ENCODE results near the gene KCNMB3. TPM values are rescaled to one million over a fixed set of nuclear protein-coding genes. Genes with fewer than 3 reads are reported as not detected.
"Not testable (repeated sequence)": the region's sequence is repeated elsewhere in the genome, so short reads cannot be mapped to it uniquely, and the experiment has no call there.

The KCNMB3 gene
- total RNA-seq, 1 experiment from 2014 or later, result 1.1 TPM

DNA sequence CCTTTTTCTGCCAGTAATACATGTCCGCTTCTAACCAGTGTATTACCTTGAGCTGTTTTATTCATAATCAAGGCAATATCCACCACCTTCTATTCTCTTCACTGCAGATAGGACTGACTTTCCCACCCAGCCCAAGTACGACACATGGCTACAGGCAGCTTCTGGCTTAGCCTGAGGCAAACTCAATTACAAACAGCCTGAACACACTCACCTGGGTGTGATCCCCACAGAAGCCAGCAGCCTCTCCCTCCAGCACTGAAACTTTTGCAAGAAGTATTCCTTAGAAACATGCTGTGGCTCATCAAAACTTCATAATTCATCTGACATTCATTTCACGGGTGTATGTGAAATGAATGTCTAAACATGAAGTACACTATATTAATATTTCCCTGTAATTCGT is 13.5 kb upstream of the KCNMB3 start:
- DNase-seq (ENCODE audit: low read depth), result no peak

DNA sequence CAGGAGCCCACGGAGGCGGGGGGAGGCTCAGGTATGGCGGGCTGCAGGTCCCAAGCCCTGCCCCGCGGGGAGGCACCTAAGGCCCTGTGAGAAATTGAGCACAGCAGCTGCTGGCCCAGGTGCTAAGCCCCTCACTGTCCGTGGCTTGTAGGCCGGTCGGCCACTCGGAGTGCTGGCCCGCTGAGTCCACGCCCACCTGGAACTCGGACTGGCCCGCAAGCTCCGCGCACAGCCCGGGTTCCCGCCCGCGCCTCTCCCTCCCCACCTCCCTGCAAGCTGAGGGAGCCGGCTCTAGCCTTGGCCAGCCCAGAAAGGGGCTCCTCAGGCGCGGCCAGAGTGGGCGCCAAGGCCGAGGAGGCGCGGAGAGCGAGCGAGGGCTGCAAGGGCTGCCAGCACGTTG is 12.2 kb upstream of the KCNMB3 start:
- no peak for DNase-seq (ENCODE audit: low read depth)

DNA sequence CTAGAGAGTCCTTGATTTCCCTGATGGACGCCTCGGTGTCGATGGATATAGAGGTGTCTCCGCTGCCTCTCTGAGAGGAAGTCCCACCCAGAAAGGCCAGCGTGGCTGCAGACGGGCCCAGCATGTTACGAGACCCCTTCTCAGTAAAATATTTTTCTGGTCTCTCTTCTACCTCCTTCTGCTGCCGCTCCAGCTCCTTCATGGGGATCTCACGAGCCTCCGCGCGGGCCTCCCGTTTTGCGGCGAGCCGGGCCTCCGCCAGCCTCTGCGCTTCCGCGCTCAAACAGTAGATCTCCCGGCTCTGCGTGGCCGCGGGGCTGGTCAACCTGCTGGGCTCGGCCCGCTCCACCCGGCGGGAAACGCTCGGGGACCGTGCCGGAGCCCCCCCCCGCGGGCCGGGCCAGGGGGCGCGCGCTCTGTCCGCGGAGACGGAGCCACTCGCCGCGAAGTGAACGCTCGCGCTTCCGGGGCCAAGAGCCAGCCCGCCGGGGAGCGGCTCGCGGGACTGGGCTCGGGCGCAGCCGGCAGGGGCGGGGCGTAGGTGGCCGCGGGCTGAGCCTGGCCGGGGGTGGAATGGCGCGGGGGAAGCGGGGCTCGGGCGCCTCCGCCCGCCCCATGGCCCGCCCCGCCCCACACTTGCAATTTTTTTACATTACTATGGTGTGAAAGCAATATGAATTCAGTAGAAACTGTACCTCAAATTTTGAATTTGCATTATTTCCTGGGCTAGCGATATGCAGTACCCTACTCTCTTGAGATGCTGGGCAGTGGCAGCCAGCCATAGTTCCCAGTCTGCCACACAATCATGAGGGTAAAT is 10.2 kb upstream of the KCNMB3 start:
- DNase-seq (ENCODE audit: low read depth), result peak; percentile 77

DNA sequence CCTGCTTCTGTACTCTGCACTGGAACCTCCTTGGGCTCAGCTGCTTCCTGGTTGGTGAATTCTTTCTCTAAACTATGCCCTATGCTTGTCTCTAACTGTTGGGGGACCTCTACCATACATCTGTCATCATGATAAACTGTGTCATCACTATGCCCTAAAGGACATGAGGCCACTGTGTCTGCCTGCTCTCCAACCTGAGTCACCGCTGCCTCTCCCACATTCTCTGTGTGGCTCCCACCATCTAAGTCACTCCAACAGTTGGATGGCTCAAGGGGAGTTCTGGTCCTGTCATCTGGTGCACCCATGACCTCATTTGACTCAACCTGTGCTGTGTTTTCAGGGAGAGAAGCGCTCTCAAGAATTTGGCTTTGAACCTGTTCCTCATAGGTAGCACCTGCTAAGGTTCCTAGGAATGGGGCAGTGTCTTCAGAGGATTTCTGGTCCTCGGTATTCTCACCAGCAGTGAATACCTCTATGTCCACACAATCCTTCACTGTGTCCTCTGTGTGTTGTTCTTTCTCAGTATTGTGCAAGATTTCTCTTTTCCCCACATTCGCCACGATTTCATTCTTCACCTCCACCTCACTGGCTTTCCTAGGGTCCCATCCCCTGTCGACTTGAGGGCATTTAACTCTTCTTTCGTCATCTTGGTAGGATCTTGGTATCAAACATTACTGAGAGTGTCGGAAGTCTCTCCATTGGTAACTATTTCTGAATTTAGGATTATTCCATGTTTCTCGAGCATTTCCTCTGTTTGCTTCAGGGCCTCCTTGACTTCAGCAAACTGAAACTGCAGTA is 9.2 kb upstream of the KCNMB3 start:
- DNase-seq (ENCODE audit: low read depth), result peak; percentile 27

DNA sequence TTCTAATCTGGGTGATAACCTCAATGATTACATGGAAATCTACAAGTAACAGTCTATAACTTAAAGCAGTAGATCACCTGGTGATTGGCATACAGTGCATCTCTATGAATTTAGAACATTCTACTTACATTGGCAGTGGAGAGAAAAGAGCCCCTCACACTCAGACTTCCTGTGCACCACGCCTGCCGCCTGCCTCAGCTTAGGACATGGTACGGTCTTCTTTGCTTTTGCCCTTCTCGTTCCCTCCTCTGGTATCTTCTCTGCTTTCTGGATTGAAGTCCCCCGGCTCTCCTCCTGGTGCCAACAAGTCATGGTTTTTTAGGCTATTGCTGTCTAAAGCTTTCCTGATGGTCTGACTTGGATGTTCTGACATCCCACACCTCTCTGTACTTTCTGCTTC is 7.9 kb upstream of the KCNMB3 start:
- DNase-seq (ENCODE audit: low read depth), result no peak

DNA sequence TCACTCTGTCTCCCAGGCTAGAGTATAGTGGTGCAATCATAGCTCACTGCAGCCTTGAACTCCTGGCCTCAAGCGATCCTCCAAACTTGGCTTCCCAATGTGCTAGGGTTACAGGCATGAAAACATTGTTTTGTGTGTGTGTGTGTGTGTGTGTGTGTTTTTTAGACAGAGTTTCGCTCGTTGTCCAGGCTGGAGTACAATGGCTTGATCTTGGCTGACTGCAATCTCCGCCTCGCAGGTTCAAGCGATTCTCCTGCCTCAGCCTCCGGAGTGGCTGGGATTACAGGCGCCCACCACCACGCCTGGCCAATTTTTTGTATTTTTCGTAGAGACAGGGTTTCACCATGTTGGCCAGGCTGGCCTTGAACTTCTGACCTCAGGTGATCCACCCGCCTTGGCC is 6.8 kb upstream of the KCNMB3 start:
- not testable (repeated sequence) for DNase-seq (ENCODE audit: low read depth)

DNA sequence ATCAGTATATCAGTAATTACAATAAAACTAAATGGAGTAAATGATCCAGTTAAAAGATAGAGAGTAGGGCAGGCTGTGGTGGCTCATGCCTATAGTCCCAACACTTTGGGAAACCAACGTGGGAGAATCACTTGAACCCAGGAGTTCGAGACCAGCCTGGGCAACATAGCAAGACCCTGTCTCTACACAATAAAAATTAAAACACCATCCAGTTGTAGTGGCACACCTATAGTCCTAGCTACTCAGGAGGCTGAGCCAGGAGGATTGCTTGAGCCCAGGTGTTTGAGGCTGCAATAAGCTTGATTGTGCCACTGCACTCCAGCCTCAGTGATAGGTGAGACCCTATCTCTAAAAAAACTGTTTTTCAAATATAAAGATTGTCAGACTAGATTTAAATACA is 5.9 kb upstream of the KCNMB3 start:
- DNase-seq (ENCODE audit: low read depth), result no peak

DNA sequence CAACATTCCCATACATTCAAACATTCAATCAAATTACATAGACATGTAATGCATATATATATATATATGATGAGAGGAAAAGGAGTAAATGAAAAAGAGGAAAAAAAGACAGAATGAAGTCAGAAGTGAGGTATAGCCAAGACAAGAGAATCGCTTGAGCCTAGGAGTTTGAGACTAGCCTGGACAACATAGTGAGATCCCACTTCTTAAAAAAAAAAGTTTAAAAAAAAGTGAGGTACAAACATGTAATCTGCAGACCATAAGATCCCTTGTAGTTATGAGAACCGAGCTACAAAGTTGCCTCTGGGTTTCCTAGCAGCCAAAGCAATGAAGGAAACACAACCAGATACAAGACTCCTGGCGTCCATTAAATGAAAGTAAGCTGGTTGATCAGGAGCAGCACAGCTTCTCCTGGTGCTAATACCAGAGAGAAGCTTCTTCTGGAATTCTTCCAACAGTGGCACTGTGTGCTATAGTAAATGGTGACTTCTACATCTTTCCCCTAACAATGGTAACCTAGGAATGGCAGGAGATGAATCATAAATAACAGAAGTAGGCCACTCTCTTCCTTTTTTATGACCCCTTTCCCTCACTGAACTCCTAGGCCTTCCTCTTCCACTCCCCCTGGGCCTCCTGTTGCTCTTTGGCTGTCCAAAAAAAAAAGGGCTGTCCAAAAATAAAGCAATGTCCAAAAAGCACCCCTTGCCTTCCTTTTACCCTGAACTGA is 3.5 kb downstream of the KCNMB3 start:
- DNase-seq (ENCODE audit: low read depth), result peak; percentile 49

DNA sequence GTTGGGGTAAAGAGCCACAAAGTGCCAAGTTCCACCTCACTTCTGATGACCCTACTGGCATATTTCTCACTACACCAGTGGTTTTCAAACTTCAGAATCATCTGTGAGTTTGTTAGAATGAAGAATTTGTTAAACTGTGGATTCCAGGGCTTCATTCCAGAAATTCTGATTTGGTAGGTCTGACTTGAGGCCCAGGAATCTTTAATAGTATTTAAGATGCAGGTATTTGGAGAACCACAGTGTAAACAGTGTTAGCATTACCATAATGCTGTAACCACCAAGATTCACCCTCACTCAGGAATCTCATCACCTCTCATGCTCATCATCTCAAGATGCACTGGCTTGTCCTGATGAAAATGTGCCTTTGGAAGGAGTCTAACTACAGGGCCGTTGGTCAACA is 6.0 kb downstream of the KCNMB3 start:
- DNase-seq (ENCODE audit: low read depth), result peak; percentile 63

DNA sequence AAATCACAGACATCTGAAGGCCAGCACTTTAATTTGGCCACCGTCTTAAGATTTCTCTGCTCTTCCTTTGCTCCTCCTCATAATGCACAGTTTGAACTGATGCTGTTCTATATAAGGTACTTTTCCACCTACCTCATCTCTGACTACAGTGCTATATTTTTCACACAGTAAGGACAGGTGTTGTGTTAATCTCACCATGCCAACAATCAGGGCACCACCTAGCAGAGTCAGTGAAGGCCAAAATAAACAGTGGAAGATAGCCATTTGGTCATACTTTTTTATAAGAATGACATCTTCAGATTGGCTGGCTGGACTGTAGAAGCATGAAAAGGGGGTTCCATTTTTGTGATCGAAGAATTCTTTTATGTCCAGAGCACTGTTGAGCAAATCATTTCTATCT is 8.1 kb downstream of the KCNMB3 start:
- not testable (repeated sequence) for DNase-seq (ENCODE audit: low read depth)

DNA sequence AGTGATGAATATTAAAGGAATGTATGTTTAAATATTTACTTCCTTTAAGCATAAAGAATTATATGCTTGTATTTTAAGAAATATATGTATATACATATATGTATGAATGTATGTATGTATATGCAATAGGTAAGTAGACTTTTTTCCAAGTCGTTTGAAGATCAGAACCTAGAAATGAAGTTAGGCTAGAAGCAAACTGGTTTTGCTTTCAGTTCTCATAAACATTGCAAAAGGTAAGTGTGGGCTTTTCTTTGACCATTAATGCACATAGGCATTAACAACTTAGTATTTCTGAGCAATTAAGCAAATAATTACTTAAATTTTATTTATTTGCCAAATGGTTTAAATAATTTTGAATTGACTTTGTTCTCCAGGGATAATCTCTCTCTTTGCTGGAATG is 10.6 kb downstream of the KCNMB3 start:
- DNase-seq (ENCODE audit: low read depth), result not testable (repeated sequence)

DNA sequence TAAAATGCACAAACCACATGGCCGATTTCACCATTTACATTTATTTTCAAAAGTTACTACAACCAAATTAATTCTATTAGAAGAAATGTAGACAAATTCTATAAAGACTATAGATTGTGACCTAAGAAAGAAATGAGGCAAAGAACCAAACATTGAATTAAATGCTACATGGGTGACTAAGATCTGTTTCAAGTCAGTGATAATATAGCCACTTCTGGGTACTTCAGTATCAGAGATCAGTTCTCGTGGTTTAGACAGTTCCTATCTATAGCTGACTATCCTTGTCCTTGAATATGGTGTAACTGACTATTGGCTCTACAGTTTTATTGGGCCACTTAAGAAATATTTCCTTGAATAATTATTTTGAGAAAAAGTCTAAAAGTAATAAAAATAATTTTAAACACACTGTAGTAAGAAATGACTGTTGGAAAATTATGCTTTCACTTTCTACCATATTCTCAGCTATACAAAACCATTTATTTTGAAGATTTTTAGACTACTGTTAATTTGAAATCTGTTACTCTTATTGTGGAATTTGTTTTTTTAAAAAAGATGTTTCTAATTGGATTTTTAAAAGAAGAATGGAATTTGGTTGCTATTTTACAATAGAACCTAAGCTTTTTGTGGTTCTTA is 14.1 kb downstream of the KCNMB3 start:
- DNase-seq (ENCODE audit: low read depth), result no peak

DNA sequence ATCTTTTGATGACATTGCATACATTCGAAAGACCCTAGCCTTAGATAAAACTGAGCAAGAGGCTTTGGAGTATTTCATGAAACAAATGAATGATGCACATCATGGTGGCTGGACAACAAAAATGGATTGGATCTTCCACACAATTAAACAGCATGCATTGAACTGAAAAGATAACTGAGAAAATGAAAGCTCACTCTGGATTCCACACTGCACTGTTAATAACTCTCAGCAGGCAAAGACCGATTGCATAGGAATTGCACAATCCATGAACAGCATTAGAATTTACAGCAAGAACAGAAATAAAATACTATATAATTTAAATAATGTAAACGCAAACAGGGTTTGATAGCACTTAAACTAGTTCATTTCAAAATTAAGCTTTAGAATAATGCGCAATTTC is 16.7 kb downstream of the KCNMB3 start:
- no peak for DNase-seq (ENCODE audit: low read depth)

DNA sequence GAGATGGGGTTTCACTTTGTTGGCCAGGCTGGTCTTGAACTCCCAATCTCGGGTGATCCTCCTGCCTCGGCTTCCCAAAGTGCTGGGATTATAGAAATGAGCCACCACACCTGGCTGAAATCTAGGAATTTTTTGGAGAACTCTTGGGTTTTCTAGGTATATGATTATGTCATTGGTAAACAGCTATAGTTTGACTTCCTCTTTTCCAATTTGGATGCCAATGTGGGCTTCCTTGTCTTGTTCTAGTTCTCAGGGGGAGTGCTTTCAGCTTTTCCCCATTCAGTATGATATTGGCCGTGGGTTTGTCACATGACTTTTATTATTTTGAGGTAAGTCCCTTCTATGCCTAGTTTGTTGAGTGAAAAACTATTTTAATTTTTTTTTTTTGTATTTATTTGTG is 17.9 kb downstream of the KCNMB3 start:
- no peak for DNase-seq (ENCODE audit: low read depth)

DNA sequence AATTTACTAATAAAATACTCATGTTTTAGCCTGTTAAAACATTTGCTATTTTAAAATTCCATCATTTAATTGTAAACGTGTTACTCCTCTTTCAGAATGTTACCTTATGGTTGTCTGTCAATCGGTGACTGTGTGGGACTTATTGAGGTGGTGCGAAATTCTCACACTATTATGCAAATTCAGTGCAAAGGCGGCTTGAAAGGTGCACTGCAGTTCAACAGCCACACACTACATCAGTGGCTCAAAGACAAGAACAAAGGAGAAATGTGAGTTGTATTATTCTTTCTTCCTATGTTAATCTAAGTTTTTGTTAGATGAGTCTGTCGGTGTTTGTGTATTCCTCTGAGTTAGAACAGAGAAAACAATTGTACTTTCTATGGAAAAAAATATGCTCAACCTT is 21.7 kb downstream of the KCNMB3 start:
- no peak for DNase-seq (ENCODE audit: low read depth)

DNA sequence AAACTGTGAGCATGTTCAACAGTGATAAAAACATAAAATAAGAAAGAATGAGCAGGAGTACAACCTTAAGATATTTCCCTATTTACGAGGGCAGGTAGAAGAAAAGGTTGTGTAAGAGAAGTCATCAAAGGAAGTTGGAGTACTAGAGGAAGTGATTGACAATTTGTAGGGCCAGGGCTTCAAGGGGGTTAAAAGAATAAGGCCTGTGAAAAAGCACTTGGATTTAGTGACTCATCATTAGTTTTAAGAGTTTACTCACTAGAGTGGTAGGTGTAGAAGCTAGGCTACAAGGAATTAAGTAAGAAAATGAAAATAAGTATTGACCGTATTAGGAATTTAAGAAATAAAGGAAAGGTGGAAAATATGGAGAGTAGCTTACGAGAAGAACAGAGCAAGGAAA is 23.6 kb downstream of the KCNMB3 start:
- peak; percentile 51 for DNase-seq (ENCODE audit: low read depth)

DNA sequence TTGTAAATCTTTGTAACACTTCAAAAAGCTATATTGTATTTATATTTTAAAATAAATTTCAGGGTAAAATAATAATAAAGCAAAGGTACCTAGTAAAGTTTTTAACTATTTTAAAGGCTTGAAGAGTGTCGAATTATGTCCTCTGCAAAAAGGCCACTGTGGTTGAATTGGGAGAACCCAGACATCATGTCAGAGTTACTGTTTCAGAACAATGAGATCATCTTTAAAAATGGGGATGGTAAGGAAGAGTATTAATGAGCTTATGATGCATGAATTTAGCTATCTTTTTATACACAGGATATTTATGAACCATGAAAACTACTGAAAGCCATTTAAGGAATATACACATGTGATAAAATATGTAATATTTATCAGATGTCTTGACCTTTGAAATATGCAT is 26.3 kb downstream of the KCNMB3 start:
- DNase-seq (ENCODE audit: low read depth), result no peak

DNA sequence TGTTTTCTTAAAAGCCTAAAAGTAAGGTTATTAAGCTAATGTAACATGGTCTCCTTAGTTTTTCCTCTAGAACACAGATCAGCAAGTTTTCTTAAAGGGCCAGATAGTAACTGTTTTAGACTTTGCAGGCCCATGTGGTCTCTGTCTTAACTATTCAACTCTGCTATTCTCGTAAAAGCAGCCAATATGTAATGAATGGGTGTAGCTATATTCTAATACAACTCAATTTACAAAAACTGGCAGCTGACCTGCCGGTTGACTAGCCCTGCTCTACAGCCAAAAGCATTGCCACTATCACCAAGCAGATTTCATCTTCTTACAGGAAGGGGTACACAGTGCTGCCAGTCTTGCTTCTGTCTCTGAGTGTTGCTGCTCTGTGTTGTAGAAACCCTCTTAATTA is 27.4 kb downstream of the KCNMB3 start:
- no peak for DNase-seq (ENCODE audit: low read depth)

DNA sequence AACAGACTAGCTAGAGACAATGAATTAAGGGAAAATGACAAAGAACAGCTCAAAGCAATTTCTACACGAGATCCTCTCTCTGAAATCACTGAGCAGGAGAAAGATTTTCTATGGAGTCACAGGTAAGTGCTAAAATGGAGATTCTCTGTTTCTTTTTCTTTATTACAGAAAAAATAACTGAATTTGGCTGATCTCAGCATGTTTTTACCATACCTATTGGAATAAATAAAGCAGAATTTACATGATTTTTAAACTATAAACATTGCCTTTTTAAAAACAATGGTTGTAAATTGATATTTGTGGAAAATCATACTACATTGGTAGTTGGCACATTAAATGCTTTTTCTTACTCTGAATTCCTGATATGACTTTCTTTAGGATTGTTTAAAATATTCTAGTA is 32.7 kb downstream of the KCNMB3 start:
- not testable (repeated sequence) for DNase-seq (ENCODE audit: low read depth)

DNA sequence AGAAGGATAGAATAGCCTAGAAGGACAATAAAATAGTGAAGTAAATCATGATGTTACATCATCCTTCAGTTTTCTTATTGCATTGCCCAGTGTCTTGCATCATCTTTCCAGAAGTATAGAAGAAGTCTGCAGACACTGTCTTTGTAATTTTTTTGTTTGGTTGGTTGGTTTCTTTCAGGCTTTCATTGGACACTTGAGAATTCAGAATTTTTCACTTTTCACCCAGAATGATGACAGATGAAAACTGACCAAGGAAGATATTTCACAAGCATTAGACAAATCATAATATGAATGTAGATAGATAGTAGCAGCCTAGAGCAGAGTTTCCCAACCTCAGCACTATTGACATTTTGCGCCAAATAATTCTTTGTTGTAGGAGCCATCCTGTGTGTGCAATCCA is 35.4 kb downstream of the KCNMB3 start:
- not testable (repeated sequence) for DNase-seq (ENCODE audit: low read depth)

DNA sequence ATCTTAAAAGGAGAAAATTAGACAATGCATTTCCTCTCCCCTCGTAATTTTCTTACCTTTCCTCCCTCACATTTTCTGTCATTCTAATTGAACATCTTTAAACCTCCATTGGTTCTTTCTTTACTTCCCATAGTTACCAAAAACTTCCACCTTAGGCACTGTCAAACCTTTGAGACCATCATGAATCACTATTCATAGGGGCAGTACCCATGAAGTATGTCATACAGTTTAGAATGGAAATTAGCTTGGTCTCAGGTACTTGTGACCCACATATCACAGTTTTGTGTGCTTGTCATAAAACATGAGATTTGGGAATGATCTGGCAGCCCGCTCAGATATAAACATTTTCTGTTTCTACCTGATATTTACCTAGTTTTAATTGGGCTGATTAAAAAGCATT is 50.1 kb downstream of the KCNMB3 start:
- no peak for DNase-seq (ENCODE audit: low read depth)

DNA sequence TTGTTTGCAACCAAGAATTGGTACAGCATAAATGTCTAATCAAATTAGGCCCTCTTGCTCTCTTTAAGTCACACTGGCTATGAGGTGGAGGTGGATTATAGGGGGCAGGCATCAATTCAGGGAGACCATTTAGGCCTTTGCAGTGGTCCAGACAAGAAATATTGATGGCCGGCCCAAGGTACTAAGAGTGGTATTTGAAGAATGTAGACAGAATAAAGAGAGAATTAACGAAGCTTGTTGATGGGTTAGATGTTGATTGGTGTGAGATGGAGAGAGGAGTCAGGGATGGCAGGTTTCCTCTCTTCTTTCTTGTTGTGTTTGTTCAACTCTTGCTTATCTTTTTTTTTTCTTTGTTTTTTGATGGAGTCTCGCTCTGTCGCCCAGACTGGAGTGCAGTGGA is 54.2 kb downstream of the KCNMB3 start:
- DNase-seq (ENCODE audit: low read depth), result no peak
